HL-60/S4 treated with phorbol 12-myristate 13-acetate at 8.2 ng/mL for 4 days and 3 days (cell line): ENCODE data around the gene ARHGAP26.

Experiments used
- in situ Hi-C: fragments of 300-500 bp; cut with MboI; formaldehyde crosslinking; loops from 2 replicates; pipeline ENCODE4 v1.15.0; 2022; ENCODE audit warnings: low sequenced_read_pairs

The ARHGAP26 gene

GRCh38 chr5:143119291-143119769 is 349.2 kb downstream of the ARHGAP26 start:
- in situ Hi-C loops: no loop called here

- in situ Hi-C loops: no loop called here
Measured at GRCh38 chr5:143119881-143120341, 349.7 kb downstream of the ARHGAP26 start.

- in situ Hi-C loops: no loop called here
Measured at GRCh38 chr5:143120460-143121134, 350.4 kb downstream of the ARHGAP26 start.

- in situ Hi-C loops: no loop called here
Measured at GRCh38 chr5:143121135-143121475, 350.9 kb downstream of the ARHGAP26 start.

GRCh38 chr5:143124593-143124992 is 354.4 kb downstream of the ARHGAP26 start:
- in situ Hi-C loops: no loop called here

GRCh38 chr5:143126174-143127019 is 356.2 kb downstream of the ARHGAP26 start:
- in situ Hi-C loops: no loop called here

GRCh38 chr5:143128412-143129071 is 358.4 kb downstream of the ARHGAP26 start:
- in situ Hi-C loops: no loop called here

GRCh38 chr5:143129203-143129602 is 359.0 kb downstream of the ARHGAP26 start:
- in situ Hi-C loops: no loop called here

GRCh38 chr5:143129910-143130612 is 359.9 kb downstream of the ARHGAP26 start:
- in situ Hi-C loops: no loop called here

- in situ Hi-C loops: no loop called here
Measured at GRCh38 chr5:143130613-143131305, 360.6 kb downstream of the ARHGAP26 start.

GRCh38 chr5:143131972-143132371 is 361.8 kb downstream of the ARHGAP26 start:
- in situ Hi-C loops: no loop called here

- in situ Hi-C loops: no loop called here
Measured at GRCh38 chr5:143132739-143133138, 362.6 kb downstream of the ARHGAP26 start.

GRCh38 chr5:143133721-143134120 is 363.5 kb downstream of the ARHGAP26 start:
- in situ Hi-C loops: no loop called here

GRCh38 chr5:143134269-143134668 is 364.1 kb downstream of the ARHGAP26 start:
- in situ Hi-C loops: no loop called here

- in situ Hi-C loops: no loop called here
Measured at GRCh38 chr5:143134900-143135299, 364.7 kb downstream of the ARHGAP26 start.

GRCh38 chr5:143135832-143136551 is 365.8 kb downstream of the ARHGAP26 start:
- in situ Hi-C loops: no loop called here

GRCh38 chr5:143138839-143139238 is 368.7 kb downstream of the ARHGAP26 start:
- in situ Hi-C loops: no loop called here

GRCh38 chr5:143139585-143139984 is 369.4 kb downstream of the ARHGAP26 start:
- in situ Hi-C loops: no loop called here

GRCh38 chr5:143140492-143141203 is 370.5 kb downstream of the ARHGAP26 start:
- in situ Hi-C loops: no loop called here
